Measurements from ENCODE around the gene PINK1. TPM values are rescaled to one million over a fixed set of nuclear protein-coding genes. Genes with fewer than 3 reads are reported as not detected.

Gene PINK1
- total RNA-seq, 1 experiment from 2014 or later, result 17.0 TPM

DNA sequence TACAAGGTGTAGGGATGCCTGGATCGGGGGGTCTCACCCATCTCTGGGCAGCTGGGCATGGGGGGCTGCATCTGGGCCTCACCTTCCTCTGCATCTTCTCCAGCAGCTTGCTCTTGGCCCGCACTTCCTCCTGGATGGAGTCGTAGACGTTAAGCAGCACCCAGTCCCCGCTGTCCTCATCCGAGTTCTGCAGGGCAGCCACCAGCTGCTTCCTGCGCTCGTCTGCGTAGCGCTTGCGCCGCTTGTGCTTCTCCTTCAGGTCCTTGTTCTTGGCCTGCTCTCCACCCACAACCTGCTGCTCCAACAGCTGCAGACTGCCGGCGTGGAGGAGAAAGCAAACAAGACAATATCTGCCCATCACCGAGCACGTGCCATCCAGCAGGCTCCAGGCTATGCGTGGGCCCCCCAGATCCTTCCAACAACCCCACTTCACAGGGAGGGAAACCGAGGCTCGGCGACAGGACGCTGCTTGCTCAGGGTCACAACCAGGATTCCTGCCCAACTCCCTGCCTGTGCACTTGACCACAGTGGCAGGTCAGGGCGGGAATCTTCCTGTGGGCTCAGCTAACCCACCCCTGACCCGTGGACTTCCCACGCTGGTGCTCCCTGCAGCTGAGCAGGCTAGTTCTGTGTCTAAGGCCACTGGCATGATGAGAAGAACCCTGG is 49.4 kb downstream of the PINK1 start:
- peaks cover 0 to 29% (median 8%) of the 10 kb centered on the region in 3 experiments for H3K36me3 Mint-ChIP-seq (ENCODE audit: insufficient read depth in 1 of 3, low read depth in 3 of 3)
- TF ChIP-seq, protein P1, sequence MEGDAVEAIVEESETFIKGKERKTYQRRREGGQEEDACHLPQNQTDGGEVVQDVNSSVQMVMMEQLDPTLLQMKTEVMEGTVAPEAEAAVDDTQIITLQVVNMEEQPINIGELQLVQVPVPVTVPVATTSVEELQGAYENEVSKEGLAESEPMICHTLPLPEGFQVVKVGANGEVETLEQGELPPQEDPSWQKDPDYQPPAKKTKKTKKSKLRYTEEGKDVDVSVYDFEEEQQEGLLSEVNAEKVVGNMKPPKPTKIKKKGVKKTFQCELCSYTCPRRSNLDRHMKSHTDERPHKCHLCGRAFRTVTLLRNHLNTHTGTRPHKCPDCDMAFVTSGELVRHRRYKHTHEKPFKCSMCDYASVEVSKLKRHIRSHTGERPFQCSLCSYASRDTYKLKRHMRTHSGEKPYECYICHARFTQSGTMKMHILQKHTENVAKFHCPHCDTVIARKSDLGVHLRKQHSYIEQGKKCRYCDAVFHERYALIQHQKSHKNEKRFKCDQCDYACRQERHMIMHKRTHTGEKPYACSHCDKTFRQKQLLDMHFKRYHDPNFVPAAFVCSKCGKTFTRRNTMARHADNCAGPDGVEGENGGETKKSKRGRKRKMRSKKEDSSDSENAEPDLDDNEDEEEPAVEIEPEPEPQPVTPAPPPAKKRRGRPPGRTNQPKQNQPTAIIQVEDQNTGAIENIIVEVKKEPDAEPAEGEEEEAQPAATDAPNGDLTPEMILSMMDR (conservative IDR thresholded peaks at IDR 0.05), result no peak
- H2BK120ac ChIP-seq (ENCODE audit: low read depth, low read length, poor library complexity, severe bottlenecking), result no peak overlapping the region
- DNase-seq, result no peak
- no peaks in the 10 kb centered on the region for H3K9me3 ChIP-seq (ENCODE audit: control insufficient read depth, low read depth, low read length)
- no peak overlapping the region for H2BK20ac ChIP-seq (ENCODE audit: low read depth, low read length, poor library complexity, severe bottlenecking)
- peaks cover 3% of the 10 kb centered on the region in 2 experiments; a peak in 2 of 4 replicates for H3K4me1 Mint-ChIP-seq
- no peak overlapping the region for H3K14ac ChIP-seq (ENCODE audit: insufficient read depth, low read length)
- H3K23ac ChIP-seq (ENCODE audit: insufficient read length, low read depth, low read length), result no peak overlapping the region
- H3K79me1 ChIP-seq (ENCODE audit: insufficient read depth, low read depth, low read length, poor library complexity, severe bottlenecking), result no peaks in the 10 kb centered on the region
- H3K9ac ChIP-seq (ENCODE audit: extremely low read depth, insufficient read length, low read length), result no peak overlapping the region
- H3K23me2 ChIP-seq (ENCODE audit: insufficient read length, low read depth, low read length, poor library complexity, severe bottlenecking), result no peaks in the 10 kb centered on the region
- H2BK12ac ChIP-seq (ENCODE audit: insufficient read length, low read depth, low read length), result no peak overlapping the region
- no peak overlapping the region for H3K27ac ChIP-seq (ENCODE audit: insufficient read length, low read depth, low read length)
- H3K4me2 ChIP-seq (ENCODE audit: insufficient read depth, insufficient read length, low read length), result no peak overlapping the region
- H3K79me2 ChIP-seq (ENCODE audit: insufficient read depth, low read length), result no peaks in the 10 kb centered on the region
- H2BK5ac ChIP-seq (ENCODE audit: insufficient read length, low read length), result no peak overlapping the region
- H3K4ac ChIP-seq (ENCODE audit: low read depth, low read length), result no peak overlapping the region
- no peaks in the 10 kb centered on the region; the same call in 1 of the 2 replicates for H3K27me3 Mint-ChIP-seq (ENCODE audit: low read depth)
- H3K27me3 ChIP-seq (ENCODE audit: insufficient read depth, low read length), result no peaks in the 10 kb centered on the region
- H3K4me3 Mint-ChIP-seq, result no peak overlapping the region
- H3K56ac ChIP-seq (ENCODE audit: insufficient read length, low read depth, low read length), result no peak overlapping the region
- H3K4me1 ChIP-seq (ENCODE audit: insufficient read depth, low read length), result no peaks in the 10 kb centered on the region
- H2AK5ac ChIP-seq (ENCODE audit: insufficient read length, low read length), result no peak overlapping the region
- H2AFZ ChIP-seq (ENCODE audit: low read length), result no peak overlapping the region
- H4K8ac ChIP-seq (replicated peaks; ENCODE audit: insufficient read length, low read depth, low read length), result no peak overlapping the region
- H4K20me1 ChIP-seq (ENCODE audit: control insufficient read depth, insufficient read depth, insufficient read length), result no peaks in the 10 kb centered on the region
- H2BK15ac ChIP-seq (ENCODE audit: low read depth, low read length), result no peak overlapping the region
- no peak overlapping the region for H3T11ph ChIP-seq (ENCODE audit: low read length)
- WGBS (ENCODE audit: extremely low coverage, insufficient read length, low lambda C conversion rate), result no CpG with 5 or more reads among the region's 24 CpGs
- no peak overlapping the region for H3K27ac Mint-ChIP-seq
- H3K9me3 Mint-ChIP-seq, result no peaks in the 10 kb centered on the region
- no peak overlapping the region for H4K5ac ChIP-seq (ENCODE audit: insufficient read length, low read depth, low read length)
- no peak overlapping the region for H4K91ac ChIP-seq (ENCODE audit: insufficient read length, low read depth, low read length)
- H3K18ac ChIP-seq (ENCODE audit: insufficient read length, low read depth, low read length), result no peak overlapping the region
